Measurements from ENCODE around the gene GLB1L. TPM values are rescaled to one million over a fixed set of nuclear protein-coding genes. Genes with fewer than 3 reads are reported as not detected.

GLB1L gene
- total RNA-seq, 1 donor from 2014 or later = 6.5 TPM

- DNase-seq = peak; percentile 23
These were observed 7.9 kb upstream of the GLB1L start, which contains the start of gene TUBA4B for GRCh38 chr2:219252900-219253752. Gene TUBA4B, plus strand, starts transcription at chr2:219253243. Its CDS starts 165 bp downstream, at chr2:219253408.

- no peak for DNase-seq
These were observed 7.3 kb upstream of the GLB1L start for GRCh38 chr2:219252570-219252899.

- no peak for DNase-seq
These were observed 6.8 kb upstream of the GLB1L start for GRCh38 chr2:219252084-219252483.

- DNase-seq = no peak
These were observed 6.4 kb upstream of the GLB1L start for GRCh38 chr2:219251656-219252055.

- DNase-seq = no peak
These were observed 5.0 kb upstream of the GLB1L start for GRCh38 chr2:219250049-219250781.

GRCh38 chr2:219249203-219249980 lies 4.1 kb upstream of the GLB1L start:
- DNase-seq = peak; percentile 85

- DNase-seq = peak; percentile 7
These were observed 3.6 kb upstream of the GLB1L start for GRCh38 chr2:219248845-219249202.

GRCh38 chr2:219247678-219248642 lies 2.7 kb upstream of the GLB1L start:
- DNase-seq = no peak

GRCh38 chr2:219246559-219246958 lies 1.3 kb upstream of the GLB1L start:
- DNase-seq = no peak

GRCh38 chr2:219245899-219246230 lies 621 bp upstream of the GLB1L start:
- DNase-seq = no peak

GRCh38 chr2:219244789-219245147 lies 476 bp downstream of the GLB1L start:
- no peak for DNase-seq

- DNase-seq = peak; percentile 37
These were observed 1.9 kb downstream of the GLB1L start for GRCh38 chr2:219243291-219243761.

- no peak for DNase-seq
These were observed 10.9 kb downstream of the GLB1L start for GRCh38 chr2:219234331-219234730.

GRCh38 chr2:219230059-219230540 lies 15.1 kb downstream of the GLB1L start:
- peak; percentile 67 for DNase-seq

- peak; percentile 99 for DNase-seq
These were observed 15.8 kb downstream of the GLB1L start, which contains the start of the genes ANKZF1 and ATG9A for GRCh38 chr2:219229305-219230058. Gene ANKZF1, plus strand, starts transcription at chr2:219229806. Its CDS starts 452 bp downstream, at chr2:219230258. Gene ATG9A, minus strand, starts transcription at chr2:219229636. Its CDS starts 1,612 bp downstream, at chr2:219228024.

GRCh38 chr2:219228911-219229304 lies 16.3 kb downstream of the GLB1L start:
- DNase-seq = no peak

- DNase-seq = peak; percentile 21
These were observed 17.0 kb downstream of the GLB1L start for GRCh38 chr2:219228041-219228910.

- no peak for DNase-seq
These were observed 19.9 kb downstream of the GLB1L start for GRCh38 chr2:219225350-219225749.

- no peak for DNase-seq
These were observed 21.2 kb downstream of the GLB1L start for GRCh38 chr2:219223831-219224610.

Data from dermis blood vessel endothelial cell (primary cell).